ENCODE measurements around the gene ANGEL2.

The ANGEL2 gene

DNA sequence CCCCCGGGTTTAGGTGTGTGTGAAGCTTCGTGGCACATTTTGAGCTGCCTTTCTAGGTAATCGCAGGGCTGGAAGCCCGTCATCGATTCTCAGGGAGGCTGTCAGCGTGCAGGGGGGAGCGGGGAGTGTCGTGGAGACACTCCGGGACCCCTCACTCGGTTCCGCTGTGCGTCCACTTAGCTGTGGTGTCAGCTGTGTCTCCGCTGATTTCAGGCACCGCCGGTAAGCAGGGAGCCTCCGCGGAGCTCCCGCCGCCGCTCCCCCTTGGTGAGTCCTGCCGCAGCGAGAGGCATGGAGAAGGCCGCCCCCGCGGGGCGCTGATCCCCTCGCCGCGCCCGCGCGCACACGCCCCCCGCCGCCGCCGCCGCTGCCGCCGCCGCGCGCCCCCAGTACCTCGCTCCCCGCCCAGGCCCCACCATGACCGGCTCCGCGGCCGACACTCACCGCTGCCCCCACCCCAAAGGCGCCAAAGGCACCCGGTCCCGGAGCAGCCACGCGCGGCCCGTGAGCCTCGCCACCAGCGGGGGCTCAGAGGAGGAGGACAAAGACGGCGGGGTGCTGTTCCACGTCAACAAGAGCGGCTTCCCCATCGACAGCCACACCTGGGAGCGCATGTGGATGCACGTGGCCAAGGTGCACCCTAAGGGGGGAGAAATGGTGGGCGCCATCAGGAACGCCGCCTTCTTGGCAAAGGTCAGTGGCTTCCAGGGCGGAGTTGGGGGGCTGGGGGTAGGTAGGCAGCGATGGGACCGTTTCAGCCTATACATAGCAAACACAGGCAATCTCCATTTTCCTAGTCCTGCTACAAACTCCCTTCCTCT lies 64.3 kb downstream of the ANGEL2 start:
- Histone ChIP-seq H3K27me3 (replicated peaks) (no peaks in the 10 kb centered on the region), H3K27ac (no peak overlapping the region), H3K36me3 (replicated peaks) (no peaks in the 10 kb centered on the region), H3K4me3 (ENCODE audit: low read depth, low read length) (peak overlapping the region; percentile 71)
- TF ChIP-seq, protein P1, sequence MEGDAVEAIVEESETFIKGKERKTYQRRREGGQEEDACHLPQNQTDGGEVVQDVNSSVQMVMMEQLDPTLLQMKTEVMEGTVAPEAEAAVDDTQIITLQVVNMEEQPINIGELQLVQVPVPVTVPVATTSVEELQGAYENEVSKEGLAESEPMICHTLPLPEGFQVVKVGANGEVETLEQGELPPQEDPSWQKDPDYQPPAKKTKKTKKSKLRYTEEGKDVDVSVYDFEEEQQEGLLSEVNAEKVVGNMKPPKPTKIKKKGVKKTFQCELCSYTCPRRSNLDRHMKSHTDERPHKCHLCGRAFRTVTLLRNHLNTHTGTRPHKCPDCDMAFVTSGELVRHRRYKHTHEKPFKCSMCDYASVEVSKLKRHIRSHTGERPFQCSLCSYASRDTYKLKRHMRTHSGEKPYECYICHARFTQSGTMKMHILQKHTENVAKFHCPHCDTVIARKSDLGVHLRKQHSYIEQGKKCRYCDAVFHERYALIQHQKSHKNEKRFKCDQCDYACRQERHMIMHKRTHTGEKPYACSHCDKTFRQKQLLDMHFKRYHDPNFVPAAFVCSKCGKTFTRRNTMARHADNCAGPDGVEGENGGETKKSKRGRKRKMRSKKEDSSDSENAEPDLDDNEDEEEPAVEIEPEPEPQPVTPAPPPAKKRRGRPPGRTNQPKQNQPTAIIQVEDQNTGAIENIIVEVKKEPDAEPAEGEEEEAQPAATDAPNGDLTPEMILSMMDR (IDR thresholded peaks at IDR 0.05; ENCODE audit: low read depth, low read length, missing control alignments): no peak
- DNase-seq: no peak
- in situ Hi-C loops (cut with HindIII; ENCODE audit: low pct_ligation_motif_present, low sequenced_read_pairs): no loop called here

DNA sequence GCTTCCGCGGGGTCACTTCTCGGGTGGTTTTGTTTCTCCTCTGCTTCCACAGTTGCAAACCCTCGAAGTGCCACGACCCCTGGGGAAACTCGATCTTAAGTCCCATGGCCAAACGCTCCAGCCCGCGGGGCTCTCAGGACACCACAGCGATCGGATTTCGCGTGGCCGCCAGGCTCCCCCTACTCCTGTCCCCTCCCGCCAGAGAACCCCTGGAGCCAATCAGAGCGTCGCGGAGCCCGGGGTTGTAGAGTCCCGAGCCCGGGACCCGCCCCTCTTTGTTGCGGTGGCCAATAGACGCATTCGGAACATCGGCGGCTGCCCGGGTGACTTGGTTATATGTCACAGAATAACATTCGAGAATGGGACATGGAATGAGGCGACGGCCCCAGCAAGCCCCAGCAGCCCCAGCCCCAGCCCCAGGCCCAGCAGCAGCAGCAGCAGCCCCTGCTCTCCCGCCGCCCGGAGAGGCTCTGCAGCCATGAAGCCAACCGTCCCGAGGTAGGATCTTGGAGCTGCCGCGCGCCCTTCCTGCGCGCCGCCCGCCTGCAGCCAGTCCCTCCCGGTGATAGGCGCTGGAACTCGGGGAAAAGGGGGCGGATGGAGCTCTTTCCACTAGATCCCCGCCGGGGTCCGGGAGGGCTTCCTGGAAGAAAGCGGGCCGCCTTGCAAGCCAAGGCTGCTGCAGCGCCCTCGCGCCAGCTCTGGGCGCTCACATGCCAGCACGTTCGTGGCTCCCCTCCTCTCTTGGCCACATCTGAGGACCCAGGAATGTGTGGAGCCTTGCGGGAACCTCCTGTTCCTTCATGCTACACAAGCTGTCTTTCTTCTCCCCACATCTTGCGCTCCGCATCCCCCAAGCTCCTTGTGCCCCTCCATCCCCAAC lies 65.2 kb downstream of the ANGEL2 start, which contains the start of gene VASH2:
VASH2 (plus strand) TSS at position 299 of the 883 bp plus-strand sequence. CDS start 1,002 bp downstream, outside the sequence.
- Histone ChIP-seq H3K36me3 (replicated peaks) (no peaks in the 10 kb centered on the region), H3K27ac (no peak within 1 kb of the TSS), H3K4me3 (ENCODE audit: low read depth, low read length) (peak within 1 kb of the TSS; percentile 71), H3K27me3 (replicated peaks) (no peaks in the 10 kb centered on the region)
- TF ChIP-seq, protein P1 (IDR thresholded peaks at IDR 0.05; ENCODE audit: low read depth, low read length, missing control alignments): peak; percentile 18
- DNase-seq: peak; percentile 75
- in situ Hi-C loops (cut with HindIII; ENCODE audit: low pct_ligation_motif_present, low sequenced_read_pairs): no loop called here

DNA sequence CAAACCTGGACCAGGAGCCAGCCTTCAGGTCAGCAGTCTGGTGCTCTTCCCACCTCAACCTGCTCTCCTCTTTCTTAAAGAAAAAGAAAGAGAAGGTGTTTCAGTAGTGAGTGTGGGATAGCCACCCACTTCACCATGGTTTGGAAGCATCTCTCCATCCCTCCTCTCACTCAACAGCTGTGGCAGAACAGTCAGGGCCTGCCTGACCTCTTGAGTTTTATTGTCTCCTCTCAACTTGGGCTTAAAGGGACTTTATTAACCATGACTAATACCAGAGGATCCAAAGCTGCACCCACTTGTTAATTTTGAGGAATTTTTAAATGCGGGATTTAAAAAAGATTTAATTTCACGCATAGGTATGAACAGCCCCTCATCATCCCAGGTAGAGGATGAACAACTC lies 65.9 kb downstream of the ANGEL2 start:
- H3K36me3 ChIP-seq (replicated peaks): no peaks in the 10 kb centered on the region
- no peaks in the 10 kb centered on the region for H3K27me3 ChIP-seq (replicated peaks)
- in situ Hi-C loops (cut with HindIII; ENCODE audit: low pct_ligation_motif_present, low sequenced_read_pairs): no loop called here
- H3K4me3 ChIP-seq (ENCODE audit: low read depth, low read length): peak overlapping the region; percentile 71
- H3K27ac ChIP-seq: no peak overlapping the region
- TF ChIP-seq, protein P1 (IDR thresholded peaks at IDR 0.05; ENCODE audit: low read depth, low read length, missing control alignments): no peak
- DNase-seq: no peak

DNA sequence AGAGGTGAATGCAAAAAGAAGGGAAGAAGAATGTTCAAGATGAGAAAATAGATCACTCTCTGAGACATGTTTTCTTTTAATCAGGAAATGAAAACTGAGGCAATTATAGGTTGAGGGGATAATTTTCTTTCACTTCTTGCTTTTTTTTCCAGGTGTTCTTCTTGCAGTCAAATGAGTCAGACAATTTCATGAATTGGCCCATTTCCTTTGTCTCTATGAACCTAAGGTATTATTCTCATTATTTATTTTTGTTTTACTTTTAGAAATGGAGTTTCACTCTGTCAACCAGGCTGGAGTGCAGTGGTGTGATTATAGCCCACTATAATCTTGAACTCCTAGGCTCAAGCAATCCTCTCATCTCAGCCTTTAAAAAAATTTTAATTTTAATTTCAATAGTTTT lies 68.8 kb downstream of the ANGEL2 start:
- DNase-seq: no peak
- in situ Hi-C loops (cut with HindIII; ENCODE audit: low pct_ligation_motif_present, low sequenced_read_pairs): no loop called here
- no peak overlapping the region for H3K4me3 ChIP-seq (ENCODE audit: low read depth, low read length)
- H3K36me3 ChIP-seq (replicated peaks): no peaks in the 10 kb centered on the region
- no peaks in the 10 kb centered on the region for H3K27me3 ChIP-seq (replicated peaks)
- TF ChIP-seq, protein P1 (IDR thresholded peaks at IDR 0.05; ENCODE audit: low read depth, low read length, missing control alignments): no peak
- no peak overlapping the region for H3K27ac ChIP-seq

DNA sequence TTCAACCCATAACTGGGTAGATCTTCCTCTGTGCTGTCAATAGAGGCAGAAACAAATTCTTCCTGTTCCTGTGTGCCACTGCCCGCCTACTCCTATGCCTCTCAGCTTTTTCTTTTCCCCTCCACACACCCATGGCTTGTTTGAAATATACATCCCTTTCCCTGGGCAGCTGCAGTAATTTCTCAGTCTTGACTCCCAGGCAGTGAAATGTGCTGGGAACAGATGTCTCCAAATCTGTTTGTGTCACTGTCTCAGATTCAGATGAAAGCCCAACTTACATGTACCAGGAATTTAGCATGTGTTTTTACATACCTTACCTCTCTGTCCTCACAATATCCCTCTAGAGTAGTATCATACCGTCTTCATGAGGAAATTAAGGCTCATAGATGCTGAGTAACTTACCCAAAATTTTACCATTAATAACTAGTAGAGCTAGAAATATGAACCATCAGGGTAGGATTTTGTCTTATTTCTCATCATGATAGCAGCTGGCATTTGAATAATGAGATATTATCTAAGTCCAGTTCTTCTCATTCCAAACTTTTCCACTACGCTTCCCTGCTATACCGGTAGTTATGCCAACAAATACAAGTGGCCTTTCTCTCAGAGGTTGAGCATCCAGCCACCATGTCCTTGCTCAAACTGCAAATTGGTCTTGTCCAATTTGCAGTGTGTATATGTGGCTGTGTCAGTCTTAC lies 70.1 kb downstream of the ANGEL2 start:
- Histone ChIP-seq H3K27me3 (replicated peaks) (no peaks in the 10 kb centered on the region), H3K4me3 (ENCODE audit: low read depth, low read length) (no peak overlapping the region), H3K27ac (no peak overlapping the region), H3K36me3 (replicated peaks) (no peaks in the 10 kb centered on the region)
- TF ChIP-seq, protein P1 (IDR thresholded peaks at IDR 0.05; ENCODE audit: low read depth, low read length, missing control alignments): no peak
- in situ Hi-C loops (cut with HindIII; ENCODE audit: low pct_ligation_motif_present, low sequenced_read_pairs): no loop called here
- DNase-seq: no peak
